ENCODE data around the gene ADAM10.

Gene ADAM10

DNA sequence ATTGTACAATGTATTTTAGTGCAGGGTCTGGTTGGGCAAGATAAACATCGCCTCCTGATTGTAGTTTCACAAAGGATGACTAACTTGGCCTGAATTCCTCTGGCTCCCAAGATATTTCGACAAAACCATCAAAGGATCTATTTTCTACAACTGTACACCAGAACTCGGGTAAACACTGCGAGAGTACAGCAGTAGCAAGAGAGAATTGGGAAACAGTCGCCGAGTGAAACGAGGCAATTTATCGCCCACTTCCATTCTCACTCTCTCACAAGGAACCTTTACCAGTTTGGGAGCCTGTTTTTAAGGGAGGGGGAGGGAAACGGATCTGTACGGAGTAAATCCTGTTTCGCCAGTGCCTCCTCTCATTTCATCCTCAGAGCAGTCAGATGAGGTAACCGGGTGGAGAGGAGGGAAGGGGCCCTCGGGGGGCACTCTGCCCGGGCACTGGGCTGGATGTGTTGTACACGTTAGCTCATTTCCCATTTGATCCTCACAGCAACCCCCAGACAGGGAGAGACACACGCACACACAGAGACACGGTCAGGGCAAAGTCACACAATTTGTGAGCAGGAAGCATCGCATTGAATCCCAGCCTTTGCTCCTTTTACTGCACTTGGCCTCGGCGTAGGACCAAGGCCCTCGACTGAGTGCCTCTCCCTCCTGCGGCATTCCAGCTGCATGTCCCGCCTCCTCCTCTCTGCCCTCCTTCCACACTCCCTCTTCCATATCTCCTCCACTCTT lies 197.6 kb downstream of the ADAM10 start:
- peak; percentile 75 for DNase-seq (ENCODE audit: low spot score)

DNA sequence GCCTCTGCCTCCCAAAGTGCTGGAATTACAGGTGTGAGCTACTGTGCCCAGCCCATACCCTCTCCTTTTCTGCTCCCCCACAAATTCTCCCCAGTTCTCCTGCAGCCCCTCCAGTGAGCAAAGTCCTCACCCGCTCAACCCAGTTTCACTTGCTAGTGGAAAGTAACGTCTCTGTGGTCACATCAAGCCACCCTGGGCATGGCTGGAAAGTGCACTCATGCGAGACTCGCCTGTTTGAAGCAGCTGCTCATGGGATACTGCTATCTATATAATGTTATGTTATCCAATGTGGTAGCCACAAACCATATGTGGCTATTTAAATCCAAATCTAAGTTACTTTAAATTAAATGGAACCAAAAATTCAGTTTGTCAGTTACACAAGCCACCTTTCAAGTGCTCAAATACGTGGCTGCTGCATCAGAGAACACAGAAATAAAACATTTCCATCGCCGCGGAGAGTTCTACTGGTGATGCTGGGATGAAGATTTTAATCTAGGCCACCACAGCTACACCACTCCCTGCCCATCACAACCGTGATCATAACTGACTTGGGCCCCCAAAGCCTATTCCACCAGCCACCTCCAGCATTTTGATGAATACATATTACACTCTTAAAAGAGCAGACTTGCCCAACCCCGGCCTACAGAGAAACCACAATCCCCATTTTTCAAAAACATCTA lies 198.3 kb downstream of the ADAM10 start:
- no peak for DNase-seq (ENCODE audit: low spot score)

GRCh38 chr15:58549785-58550074 lies 199.8 kb downstream of the ADAM10 start:
- no peak for DNase-seq (ENCODE audit: low spot score)

- no peak for DNase-seq (ENCODE audit: low spot score)
Measured at GRCh38 chr15:58549013-58549784, 200.3 kb downstream of the ADAM10 start.

GRCh38 chr15:58548308-58549012 lies 201.0 kb downstream of the ADAM10 start:
- DNase-seq (ENCODE audit: low spot score), result no peak

- no peak for DNase-seq (ENCODE audit: low spot score)
Measured at GRCh38 chr15:58547628-58548307, 201.7 kb downstream of the ADAM10 start.

- peak; percentile 86 for DNase-seq (ENCODE audit: low spot score)
Measured at GRCh38 chr15:58546635-58547627, 202.6 kb downstream of the ADAM10 start.

- DNase-seq (ENCODE audit: low spot score), result no peak
Measured at GRCh38 chr15:58546066-58546591, 203.4 kb downstream of the ADAM10 start.

- no peak for DNase-seq (ENCODE audit: low spot score)
Measured at GRCh38 chr15:58545307-58546065, 204.0 kb downstream of the ADAM10 start.

DNA sequence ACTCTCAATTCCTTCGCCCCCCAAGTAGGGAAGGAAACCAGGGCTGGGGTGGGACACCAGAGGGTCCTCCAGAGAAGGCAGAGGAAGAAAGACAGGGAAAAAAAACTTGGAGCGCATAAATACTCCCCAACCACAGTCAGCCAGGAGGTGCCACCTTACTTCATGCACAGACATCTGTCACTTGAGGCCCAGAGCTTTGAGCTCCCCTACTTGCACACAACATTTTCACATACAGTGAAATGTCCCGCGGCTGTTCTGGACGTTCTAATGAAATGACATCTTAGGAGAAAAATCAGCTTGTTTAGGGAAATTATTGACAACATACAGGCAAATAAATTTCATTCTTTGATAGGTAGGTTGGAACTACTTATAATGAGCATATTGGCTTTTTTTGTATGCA lies 204.8 kb downstream of the ADAM10 start:
- no peak for DNase-seq (ENCODE audit: low spot score)

- no peak for DNase-seq (ENCODE audit: low spot score)
Measured at GRCh38 chr15:58543664-58544335, 205.7 kb downstream of the ADAM10 start.

DNA sequence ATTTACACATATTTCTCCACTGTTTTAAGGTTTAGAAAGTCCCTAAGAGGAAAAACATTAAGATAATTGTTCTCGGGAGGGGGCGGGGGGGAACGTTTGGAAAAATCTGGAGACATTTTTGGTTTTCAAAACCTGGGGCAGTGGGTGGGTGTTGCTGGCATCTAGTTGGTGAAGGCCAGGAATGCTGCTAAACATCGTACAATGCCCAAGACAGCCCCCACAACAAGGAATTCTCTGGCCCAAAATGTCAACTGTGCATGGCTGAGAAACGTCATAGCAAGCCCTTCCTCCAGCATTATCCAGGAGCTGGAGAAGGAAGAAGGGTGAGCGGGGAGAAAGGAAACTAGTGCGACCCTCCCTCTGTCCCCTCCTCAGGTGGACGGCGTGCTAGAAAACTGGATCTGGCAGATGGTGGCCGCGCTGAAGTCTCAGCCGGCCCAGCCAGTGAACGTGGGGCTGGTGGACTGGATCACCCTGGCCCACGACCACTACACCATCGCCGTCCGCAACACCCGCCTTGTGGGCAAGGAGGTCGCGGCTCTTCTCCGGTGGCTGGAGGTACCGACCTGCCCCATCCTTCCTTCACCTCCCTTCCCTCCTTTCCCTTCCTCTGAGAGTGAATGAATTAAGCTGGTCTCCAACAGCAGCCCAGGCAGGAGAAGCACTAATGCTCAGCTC lies 208.0 kb downstream of the ADAM10 start:
- no peak for DNase-seq (ENCODE audit: low spot score)

DNA sequence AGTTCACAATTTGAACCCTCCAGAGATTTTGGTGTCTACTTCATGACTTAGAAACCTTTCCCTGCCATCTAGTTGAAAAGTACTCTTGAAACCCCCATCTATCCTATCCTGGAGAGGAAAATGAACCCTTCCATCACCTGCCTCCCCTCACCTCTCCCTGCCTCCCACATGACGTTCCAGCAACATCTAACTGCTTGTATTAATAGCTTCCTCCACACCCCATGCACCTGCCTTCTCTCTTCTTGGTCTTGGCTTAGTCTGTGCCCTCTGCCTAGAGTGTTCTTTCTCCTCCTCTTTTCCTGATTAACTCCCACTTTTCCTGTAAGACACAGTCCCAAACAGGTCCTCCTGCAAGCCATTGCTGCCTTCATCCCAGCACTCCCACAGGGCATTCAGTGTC lies 210.0 kb downstream of the ADAM10 start:
- no peak for DNase-seq (ENCODE audit: low spot score)

DNA sequence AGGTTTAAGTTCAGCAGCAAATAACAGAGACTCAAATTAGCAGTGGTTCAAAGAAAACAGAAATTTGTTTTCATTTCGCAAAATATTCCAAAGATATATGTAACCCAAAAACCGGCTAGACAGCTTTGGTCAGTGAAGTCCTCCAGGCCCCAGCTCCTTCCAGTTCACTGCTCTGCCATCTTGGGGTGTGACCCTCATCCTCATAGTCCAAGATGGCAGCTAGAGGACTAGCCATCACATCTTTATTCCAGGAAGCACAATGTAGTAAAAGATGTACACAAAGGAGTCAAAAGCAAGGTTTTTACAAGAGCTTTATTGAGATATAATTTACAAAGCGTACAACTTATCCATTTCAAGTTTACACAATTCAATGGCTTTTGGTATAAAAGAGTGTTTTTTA lies 210.6 kb downstream of the ADAM10 start:
- no peak for DNase-seq (ENCODE audit: low spot score)
